Measurements from ENCODE around the gene ZNF219.

The ZNF219 gene

GRCh38 chr14:21102521-21103410, 4.3 kb upstream of the ZNF219 start:
- no peaks in the 10 kb centered on the region for H3K9me3 ChIP-seq (ENCODE audit: insufficient read depth, low read length, severe bottlenecking)
- peak overlapping the region; percentile 95 for H3K27ac ChIP-seq (ENCODE audit: low read length)
- peaks cover 25% of the 10 kb centered on the region for H3K79me2 ChIP-seq (ENCODE audit: insufficient read depth, low read length)
- peak overlapping the region; percentile 92 for H3K4me2 ChIP-seq (ENCODE audit: insufficient read depth, low read length)
- TF ChIP-seq CTCF (IDR thresholded peaks at IDR 0.05; ENCODE audit: borderline replicate concordance, extremely low read depth, low read length, poor library complexity, severe bottlenecking) (no peak), EZH2 (IDR thresholded peaks at IDR 0.05; ENCODE audit: borderline replicate concordance, low read depth, low read length, severe bottlenecking) (no peak)
- ATAC-seq (ENCODE audit: insufficient read depth, low read depth) = no peak
- peaks cover 63% of the 10 kb centered on the region for H3K4me1 ChIP-seq (ENCODE audit: insufficient read depth, low read length)
- H3K36me3 ChIP-seq (ENCODE audit: insufficient read depth, low read length) = no peaks in the 10 kb centered on the region
- H3K9ac ChIP-seq (ENCODE audit: low read depth, low read length) = peak overlapping the region; percentile 85
- DNase-seq = no peak
- peak overlapping the region; percentile 81 for H2AFZ ChIP-seq (ENCODE audit: low read depth, low read length)
- H4K20me1 ChIP-seq (ENCODE audit: insufficient read depth, low read length) = no peaks in the 10 kb centered on the region
- H3K27me3 ChIP-seq (ENCODE audit: insufficient read depth, low read length, poor library complexity) = no peaks in the 10 kb centered on the region
- H3K4me3 ChIP-seq (ENCODE audit: low read depth in 1 of 2, low read length in 2 of 2) = peak overlapping the region; percentile 44 to 77

GRCh38 chr14:21101802-21102413, 3.5 kb upstream of the ZNF219 start:
- Histone ChIP-seq H3K4me3 (ENCODE audit: low read depth in 1 of 2, low read length in 2 of 2) (peak overlapping the region in 1 of 2 experiments; percentile 77; a peak in 2 of 4 replicates), H3K27me3 (ENCODE audit: insufficient read depth, low read length, poor library complexity) (no peaks in the 10 kb centered on the region), H3K79me2 (ENCODE audit: insufficient read depth, low read length) (peaks cover 25% of the 10 kb centered on the region), H3K9ac (ENCODE audit: low read depth, low read length) (peak overlapping the region; percentile 85), H3K27ac (ENCODE audit: low read length) (0 out of 2 replicates have a peak overlapping the region, but pooled peaks have one; percentile 95), H3K9me3 (ENCODE audit: insufficient read depth, low read length, severe bottlenecking) (no peaks in the 10 kb centered on the region), H3K4me1 (ENCODE audit: insufficient read depth, low read length) (peaks cover 68% of the 10 kb centered on the region), H3K36me3 (ENCODE audit: insufficient read depth, low read length) (no peaks in the 10 kb centered on the region), H3K4me2 (ENCODE audit: insufficient read depth, low read length) (peak overlapping the region; percentile 92), H2AFZ (ENCODE audit: low read depth, low read length) (no peak overlapping the region), H4K20me1 (ENCODE audit: insufficient read depth, low read length) (no peaks in the 10 kb centered on the region)
- TF ChIP-seq EZH2 (IDR thresholded peaks at IDR 0.05; ENCODE audit: borderline replicate concordance, low read depth, low read length, severe bottlenecking) (no peak), CTCF (IDR thresholded peaks at IDR 0.05; ENCODE audit: borderline replicate concordance, extremely low read depth, low read length, poor library complexity, severe bottlenecking) (no peak)
- ATAC-seq (ENCODE audit: insufficient read depth, low read depth) (no peak), DNase-seq (no peak)

GRCh38 chr14:21100931-21101330, 2.5 kb upstream of the ZNF219 start, which contains the start of gene TMEM253:
TSS of gene TMEM253 (plus strand) at chr14:21101066. CDS start at chr14:21101344, 278 bp downstream.
- H3K27ac ChIP-seq (ENCODE audit: low read length) = no peak within 1 kb of the TSS
- TF ChIP-seq EZH2 (IDR thresholded peaks at IDR 0.05; ENCODE audit: borderline replicate concordance, low read depth, low read length, severe bottlenecking) (no peak), CTCF (IDR thresholded peaks at IDR 0.05; ENCODE audit: borderline replicate concordance, extremely low read depth, low read length, poor library complexity, severe bottlenecking) (no peak)
- no peaks in the 10 kb centered on the region for H3K27me3 ChIP-seq (ENCODE audit: insufficient read depth, low read length, poor library complexity)
- H3K9ac ChIP-seq (ENCODE audit: low read depth, low read length) = peak within 1 kb of the TSS; percentile 85; the same call in 1 of the 2 replicates
- no peaks in the 10 kb centered on the region for H3K9me3 ChIP-seq (ENCODE audit: insufficient read depth, low read length, severe bottlenecking)
- H3K4me2 ChIP-seq (ENCODE audit: insufficient read depth, low read length) = peak within 1 kb of the TSS; percentile 92
- no peak within 1 kb of the TSS for H3K4me3 ChIP-seq (ENCODE audit: low read depth in 1 of 2, low read length in 2 of 2)
- peaks cover 62% of the 10 kb centered on the region for H3K4me1 ChIP-seq (ENCODE audit: insufficient read depth, low read length)
- DNase-seq (no peak), ATAC-seq (ENCODE audit: insufficient read depth, low read depth) (no peak)
- H3K36me3 ChIP-seq (ENCODE audit: insufficient read depth, low read length) = no peaks in the 10 kb centered on the region
- H2AFZ ChIP-seq (ENCODE audit: low read depth, low read length) = no peak within 1 kb of the TSS
- H3K79me2 ChIP-seq (ENCODE audit: insufficient read depth, low read length) = peaks cover 25% of the 10 kb centered on the region
- no peaks in the 10 kb centered on the region for H4K20me1 ChIP-seq (ENCODE audit: insufficient read depth, low read length)
